Uterus (tissue), 2 donors: ENCODE data around the gene ZNF438.
A peak's percentile ranks its signal among the peaks of the same experiment; 100 is the strongest.

Source experiments
- POLR2A ChIP-seq, 2 donors: fragments of 450-650 bp; IDR thresholded peaks; one replicate each; pipeline ENCODE4 v1.6.1; 2016; ENCODE audit warnings: antibody characterized with exemption in 2 of 2, mild to moderate bottlenecking in 1 of 2, moderate library complexity in 1 of 2
- TF ChIP-seq, protein P1 (sequence below), 4 experiments: fragments of 200-600 bp in 2 of 4; fragments of 450-650 bp in 2 of 4; sonication (generic) in 2 of 4; IDR thresholded peaks; one replicate each; pipeline ENCODE4 v1.5.1; 2016 to 2019; ENCODE audit warnings: antibody characterized with exemption in 4 of 4, mild to moderate bottlenecking in 2 of 4, moderate library complexity in 1 of 4

DNA sequence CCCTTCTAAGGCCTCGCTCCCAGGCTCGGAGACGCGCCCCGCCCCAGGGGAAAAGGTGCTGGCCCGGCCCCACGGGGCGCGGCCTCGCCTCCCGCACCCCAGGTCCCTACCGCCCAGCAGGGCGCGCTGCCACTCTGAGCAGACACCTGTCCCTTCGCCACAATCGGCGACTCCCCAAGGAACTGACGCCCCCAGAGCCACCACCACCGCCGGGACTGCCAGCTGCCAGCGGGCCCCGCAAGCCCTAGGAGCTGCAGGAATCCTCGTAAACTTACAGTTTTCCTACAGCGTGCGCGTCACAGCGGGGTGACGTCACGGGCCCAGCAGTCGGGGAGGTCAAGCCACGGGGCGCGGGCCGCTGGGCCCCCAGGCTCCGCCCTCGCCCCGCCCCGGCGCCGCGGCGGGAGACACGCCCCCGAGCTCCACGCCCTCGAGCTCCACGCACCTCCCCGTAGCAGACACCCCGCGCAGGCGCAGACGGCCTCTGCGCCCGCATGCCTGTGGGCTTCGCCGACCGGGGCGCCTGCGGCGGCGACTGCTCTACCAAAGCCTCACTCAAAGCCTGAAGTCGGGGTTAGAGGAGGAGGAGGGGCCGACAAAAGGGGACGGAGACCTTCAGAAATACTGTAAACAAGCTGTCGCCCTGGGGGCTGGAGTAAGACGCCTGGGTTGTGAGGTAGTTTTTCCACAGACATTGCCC is at the start of gene ZNF438:
- TF ChIP-seq, protein P1, sequence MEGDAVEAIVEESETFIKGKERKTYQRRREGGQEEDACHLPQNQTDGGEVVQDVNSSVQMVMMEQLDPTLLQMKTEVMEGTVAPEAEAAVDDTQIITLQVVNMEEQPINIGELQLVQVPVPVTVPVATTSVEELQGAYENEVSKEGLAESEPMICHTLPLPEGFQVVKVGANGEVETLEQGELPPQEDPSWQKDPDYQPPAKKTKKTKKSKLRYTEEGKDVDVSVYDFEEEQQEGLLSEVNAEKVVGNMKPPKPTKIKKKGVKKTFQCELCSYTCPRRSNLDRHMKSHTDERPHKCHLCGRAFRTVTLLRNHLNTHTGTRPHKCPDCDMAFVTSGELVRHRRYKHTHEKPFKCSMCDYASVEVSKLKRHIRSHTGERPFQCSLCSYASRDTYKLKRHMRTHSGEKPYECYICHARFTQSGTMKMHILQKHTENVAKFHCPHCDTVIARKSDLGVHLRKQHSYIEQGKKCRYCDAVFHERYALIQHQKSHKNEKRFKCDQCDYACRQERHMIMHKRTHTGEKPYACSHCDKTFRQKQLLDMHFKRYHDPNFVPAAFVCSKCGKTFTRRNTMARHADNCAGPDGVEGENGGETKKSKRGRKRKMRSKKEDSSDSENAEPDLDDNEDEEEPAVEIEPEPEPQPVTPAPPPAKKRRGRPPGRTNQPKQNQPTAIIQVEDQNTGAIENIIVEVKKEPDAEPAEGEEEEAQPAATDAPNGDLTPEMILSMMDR (IDR thresholded peaks at IDR 0.05): peak; percentile 38 to 82 (median 60)
- TF ChIP-seq POLR2A (IDR thresholded peaks at IDR 0.05): peak; percentile 78 to 94
